GM12892 (cell line): ENCODE measurements around the gene PFN4. TPM values are rescaled to one million over a fixed set of nuclear protein-coding genes. Genes with fewer than 3 reads are reported as not detected.
A peak's percentile ranks its signal among the peaks of the same experiment; 100 is the strongest.
"Not testable (repeated sequence)": the region's sequence is repeated elsewhere in the genome, so short reads cannot be mapped to it uniquely, and the experiment has no call there.

Source experiments
- DNase-seq: peaks from one replicate; pipeline ENCODE4 v3.0.0; 2011; ENCODE audit not compliant: insufficient read length
- FAIRE-seq: peaks from 2 replicates; lab custom pipeline; 2011; peaks lifted over from hg19 to GRCh38; lab: Jason Lieb, UNC
- POLR2A ChIP-seq: IDR thresholded peaks from 2 replicates; pipeline ENCODE4 v1.6.1; 2011; ENCODE audit warnings: low read depth, low read length, control low read depth
- POLR2AphosphoS5 ChIP-seq: IDR thresholded peaks from 2 replicates; pipeline ENCODE4 v1.6.1; 2011; ENCODE audit warnings: low read depth, low read length, control low read depth
- TAF1 ChIP-seq: IDR thresholded peaks from 2 replicates; pipeline ENCODE4 v1.6.1; 2011; ENCODE audit warnings: low read depth, mild to moderate bottlenecking, control low read depth, low read length, borderline replicate concordance
- polyA plus RNA-seq: library from polyadenylated mRNA; unstranded; fragments of >200 nt; gene quantifications from one replicate; pipeline ENCODE4 v1.2.1, GENCODE V29; 2012; ENCODE audit warnings: missing spikeins, inconsistent platforms; ENCODE audit not compliant: missing spikeins

Gene PFN4
- 0.61 TPM for polyA plus RNA-seq

- FAIRE-seq (peak; percentile 81), DNase-seq (peak; percentile 78)
- TF ChIP-seq POLR2AphosphoS5 (peak; percentile 70), POLR2A (peak; percentile 86), TAF1 (peak; percentile 23)
Observed at GRCh38 chr2:24123195-24123921, at the start of gene PFN4, which contains the start of gene FAM228B. Gene PFN4 (minus strand): TSS chr2:24123334. CDS start chr2:24122535, 799 bp downstream. Gene FAM228B (plus strand): TSS chr2:24123469. CDS start chr2:24124362, 893 bp downstream.

- TF ChIP-seq TAF1 (no peak), POLR2AphosphoS5 (no peak), POLR2A (no peak)
- FAIRE-seq: no peak
- no peak for DNase-seq
Observed at GRCh38 chr2:24169023-24169422, 45.9 kb upstream of the PFN4 start.

DNA sequence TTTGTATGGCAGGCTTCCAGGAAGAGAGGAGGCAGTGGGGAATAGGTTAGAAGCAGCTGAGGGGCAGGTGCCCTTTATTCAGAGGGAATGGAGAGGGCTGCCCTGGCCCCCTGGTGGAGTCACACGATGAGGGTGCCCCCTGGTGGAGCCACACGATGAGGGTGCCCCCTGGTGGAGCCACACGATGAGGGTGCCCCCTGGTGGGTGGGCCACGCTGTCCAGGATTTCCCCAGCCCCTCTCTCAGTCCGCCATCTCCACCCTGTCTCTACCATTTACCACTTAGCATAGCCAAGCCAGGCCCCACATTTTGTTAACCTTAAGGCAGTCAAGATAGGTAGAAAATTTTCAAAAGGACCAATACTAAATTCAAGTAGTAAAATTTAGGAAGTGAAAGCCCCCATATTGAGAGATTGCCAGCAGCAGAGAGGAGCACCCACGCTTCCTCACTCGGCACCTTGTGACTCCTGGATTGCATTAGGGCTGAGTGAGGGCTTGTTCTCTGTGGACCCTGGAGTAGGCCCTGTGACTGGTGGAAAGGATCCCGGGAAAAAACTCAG, 41.4 kb upstream of the PFN4 start:
- peak; percentile 50 for DNase-seq
- no peak for TF ChIP-seq POLR2AphosphoS5
- TF ChIP-seq TAF1: 0 out of 2 replicates have a peak, but pooled peaks have one; percentile 14
- FAIRE-seq: peak; percentile 53

DNA sequence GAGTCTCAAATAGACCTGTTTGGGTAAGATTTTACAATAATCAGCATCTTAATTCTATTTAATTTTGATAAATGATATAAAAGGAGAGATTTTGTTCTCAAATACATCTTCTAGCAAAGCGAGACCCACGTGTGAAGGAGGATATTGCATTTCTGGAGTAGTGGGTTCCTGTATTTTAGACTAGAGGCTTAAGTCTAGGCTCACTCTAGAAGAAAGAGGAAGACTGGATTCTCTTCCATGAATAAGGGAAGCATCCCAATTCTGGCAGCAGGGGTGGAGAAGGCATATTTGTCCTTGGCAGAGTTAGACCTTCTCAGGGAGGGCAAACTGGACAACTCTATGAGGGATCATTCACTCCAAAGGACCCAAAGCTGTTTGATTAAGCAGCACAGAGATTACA, 40.5 kb upstream of the PFN4 start:
- FAIRE-seq: no peak
- DNase-seq: no peak
- TF ChIP-seq TAF1 (no peak), POLR2A (no peak), POLR2AphosphoS5 (no peak)

GRCh38 chr2:24163186-24163585, 40.1 kb upstream of the PFN4 start:
- TF ChIP-seq POLR2A (no peak), POLR2AphosphoS5 (no peak), TAF1 (no peak)
- FAIRE-seq (no peak), DNase-seq (no peak)

DNA sequence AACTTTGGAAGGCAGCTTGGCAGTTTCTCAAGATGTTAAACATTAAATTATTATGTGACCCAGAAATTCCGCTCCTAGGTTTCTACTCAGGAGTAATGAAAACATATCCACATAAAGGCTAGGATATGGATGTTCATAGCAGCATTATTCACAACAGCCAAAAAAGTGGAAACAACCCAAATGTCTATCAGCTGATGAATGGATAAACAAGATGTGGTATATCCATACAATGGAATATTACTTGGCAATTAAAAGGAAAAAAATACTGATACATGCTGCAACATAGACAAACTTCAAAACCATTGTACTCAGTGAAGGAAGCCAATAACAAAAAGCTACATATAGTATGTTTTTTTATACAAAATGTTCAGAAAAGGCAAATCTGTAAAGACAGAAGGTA, 39.4 kb upstream of the PFN4 start:
- DNase-seq: no peak
- TF ChIP-seq TAF1 (no peak), POLR2AphosphoS5 (no peak), POLR2A (no peak)
- no peak for FAIRE-seq

DNA sequence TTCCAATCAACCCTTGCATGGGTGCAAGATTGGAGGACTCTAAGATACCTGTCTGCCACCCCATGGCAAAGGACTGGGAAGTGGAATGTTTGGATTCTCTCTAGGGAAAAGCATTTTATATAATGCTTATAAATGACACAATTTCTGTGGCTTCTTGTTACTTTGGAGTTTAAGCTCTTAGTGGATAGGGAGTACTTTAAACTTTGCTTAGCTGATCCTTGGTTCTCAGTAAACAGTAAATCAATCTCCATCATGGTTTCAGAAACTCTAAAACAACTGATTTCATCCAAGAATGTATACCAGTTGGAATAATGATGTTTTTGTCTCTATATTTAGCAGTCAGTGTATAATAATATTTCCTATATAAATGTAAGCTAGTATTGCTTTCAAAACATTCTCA, 37.6 kb upstream of the PFN4 start:
- TF ChIP-seq TAF1 (no peak), POLR2A (no peak), POLR2AphosphoS5 (no peak)
- DNase-seq: no peak
- no peak for FAIRE-seq

DNA sequence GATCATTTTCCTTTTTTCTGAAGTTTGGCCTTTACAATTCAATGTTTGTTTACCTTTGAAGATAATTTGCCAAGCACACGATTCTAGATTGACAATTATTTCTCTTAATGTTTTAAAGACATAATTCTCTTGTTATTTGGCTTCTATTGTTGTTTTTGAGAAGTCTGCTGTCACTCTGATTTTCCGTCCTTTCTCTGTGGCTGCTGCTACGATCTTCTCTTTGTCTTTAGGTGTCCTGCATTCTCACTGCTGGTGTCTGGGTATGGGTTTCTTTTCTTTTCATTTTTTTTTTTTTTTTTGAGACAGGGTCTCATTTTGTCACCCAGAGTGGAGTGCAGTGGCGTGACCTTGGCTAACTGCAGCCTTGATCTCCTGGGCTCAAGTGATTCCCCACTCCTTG, 36.6 kb upstream of the PFN4 start:
- FAIRE-seq (no peak), DNase-seq (no peak)
- TF ChIP-seq POLR2AphosphoS5 (no peak), POLR2A (no peak), TAF1 (no peak)

DNA sequence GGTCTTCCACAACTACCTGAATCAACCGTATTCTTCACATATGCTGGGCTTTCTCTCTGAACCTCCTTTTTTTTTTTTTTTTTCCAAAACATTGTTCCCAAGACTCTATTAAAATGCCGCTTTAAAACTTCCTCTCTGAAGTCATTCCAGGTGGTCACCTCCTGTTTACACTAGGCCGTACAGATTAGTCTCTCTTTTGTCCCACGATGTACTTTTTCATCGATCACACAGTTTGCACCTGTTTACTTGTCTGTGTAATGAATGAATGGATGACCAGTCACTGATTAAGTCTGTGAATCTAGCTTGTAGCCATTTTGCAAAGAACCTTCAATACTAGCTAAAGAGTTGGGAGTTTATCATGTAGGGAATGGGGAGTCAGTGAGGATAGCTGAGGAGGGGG, 35.0 kb upstream of the PFN4 start:
- DNase-seq (no peak), FAIRE-seq (no peak)
- TF ChIP-seq POLR2A: no peak
- no peak for TF ChIP-seq TAF1
- no peak for TF ChIP-seq POLR2AphosphoS5

DNA sequence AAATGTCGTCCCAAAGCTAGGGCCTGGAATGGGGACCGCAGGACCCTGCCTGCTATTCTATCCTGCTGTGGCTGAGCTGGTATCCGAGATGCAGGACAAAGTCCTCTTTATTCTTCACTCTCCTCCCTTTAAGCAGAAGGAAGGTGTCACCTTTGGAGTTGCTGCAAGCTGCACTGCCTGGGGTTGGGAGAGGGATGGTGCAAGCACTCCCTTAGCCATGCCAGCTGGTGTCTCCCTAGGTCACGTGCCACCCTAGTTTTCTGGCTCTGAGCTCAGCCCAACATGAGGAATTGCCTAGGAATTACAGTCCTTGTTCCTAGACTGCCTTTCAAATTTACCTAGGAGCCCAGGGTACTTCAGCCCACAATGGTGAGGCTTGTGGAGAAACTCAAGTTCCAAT, 30.3 kb upstream of the PFN4 start:
- DNase-seq: no peak
- TF ChIP-seq POLR2AphosphoS5: no peak
- no peak for TF ChIP-seq TAF1
- TF ChIP-seq POLR2A: no peak
- no peak for FAIRE-seq

GRCh38 chr2:24152413-24153197, 29.5 kb upstream of the PFN4 start:
- DNase-seq: no peak
- TF ChIP-seq POLR2A (no peak), POLR2AphosphoS5 (no peak), TAF1 (no peak)

GRCh38 chr2:24147364-24147763, 24.2 kb upstream of the PFN4 start:
- FAIRE-seq (no peak), DNase-seq (no peak)
- TF ChIP-seq POLR2A (no peak), POLR2AphosphoS5 (no peak), TAF1 (no peak)

More at GRCh38 chr2:24152413-24153197, 29.5 kb upstream of the PFN4 start:
- no peak for FAIRE-seq

- not testable (repeated sequence) for DNase-seq, FAIRE-seq
Observed at GRCh38 chr2:24140305-24140704, 17.2 kb upstream of the PFN4 start.
